HepG2 (cell line): ENCODE measurements around the gene ZNF175. TPM values are rescaled to one million over a fixed set of nuclear protein-coding genes. Genes with fewer than 3 reads are reported as not detected.

ENCODE experiments used
- ATAC-seq: fragments of 200-7000 bp; cut with Tn5 transposase; 3 replicates; pipeline ENCODE4 v1.9.1; 2020; ENCODE audit warnings: mild to moderate bottlenecking, moderate library complexity
- BruUV-seq: library from RNA; stranded (reverse); fragments of 400-500 nt; replicated peaks from 2 replicates; lab custom pipeline; 2021; lab: Mats Ljungman, UMichigan
- CTCF ChIA-PET: fragments of 300-600 bp; formaldehyde crosslinking; extraction: SDS; loops from one replicate; lab custom pipeline; 2021; ENCODE audit warnings: low total read pairs, inconsistent platforms, low intra/inter-chr PET ratio; lab: Yijun Ruan, JAX
- POLR2A ChIA-PET: fragments of 350-600 bp; sonication (Branson Sonifier 250); formaldehyde crosslinking; loops from one replicate; lab custom pipeline; 2020; ENCODE audit warnings: antibody characterized with exemption, inconsistent platforms; lab: Yijun Ruan, JAX
- DNase-seq: peaks from one replicate; pipeline ENCODE4 v3.0.0-alpha.2; 2015; ENCODE audit warnings: low spot score
- FAIRE-seq: peaks from 3 replicates; lab custom pipeline; 2011; peaks lifted over from hg19 to GRCh38; lab: Jason Lieb, UNC
- H2AFZ ChIP-seq: one replicate; pipeline ENCODE4 v1.6.1; 2011; ENCODE audit warnings: low read length, inconsistent platforms
- H3K27ac ChIP-seq: fragments of 300-600 bp; 3 replicates; pipeline ENCODE4 v1.8.0; 2011; ENCODE audit warnings: mixed run types, mild to moderate bottlenecking, mixed read lengths, low read length, inconsistent platforms; ENCODE audit not compliant: insufficient read depth; ENCODE audit errors: extremely low read length
- H3K27me3 ChIP-seq, 2 experiments: fragments of 200-600 bp in 1 of 2; 2 replicates in 1 of 2; 3 replicates in 1 of 2; pipeline versions ENCODE4 v1.6.0 to v1.8.0; 2011; ENCODE audit warnings: low read length in 2 of 2, mild to moderate bottlenecking in 2 of 2, moderate library complexity in 2 of 2, inconsistent platforms in 1 of 2; ENCODE audit not compliant: insufficient read depth in 2 of 2, control insufficient read depth in 1 of 2
- H3K36me3 ChIP-seq, 2 experiments: fragments of 200-600 bp in 1 of 2; replicated peaks in 1 of 2; 2 replicates in 1 of 2; 3 replicates in 1 of 2; pipeline versions ENCODE4 v1.5.1 to v1.8.0; 2011; ENCODE audit warnings: low read length in 2 of 2, inconsistent platforms in 1 of 2; ENCODE audit not compliant: insufficient read depth in 2 of 2, control insufficient read depth in 1 of 2
- H3K4me1 ChIP-seq: 2 replicates; pipeline ENCODE4 v1.5.1; 2012; ENCODE audit warnings: low read length, inconsistent platforms; ENCODE audit not compliant: insufficient read depth
- H3K4me2 ChIP-seq: 2 replicates; pipeline ENCODE4 v1.6.0; 2011; ENCODE audit warnings: low read depth, low read length, inconsistent platforms
- H3K4me3 ChIP-seq, 3 experiments: fragments of 200-600 bp in 1 of 3; sonication (generic), shearing (Covaris generic) in 1 of 3; replicated peaks in 1 of 3; 2 replicates each; pipeline ENCODE4 v1.5.1; 2011 to 2016; ENCODE audit warnings: low read length in 3 of 3, inconsistent platforms in 2 of 3, low read depth in 2 of 3, mild to moderate bottlenecking in 2 of 3, control low read depth in 1 of 3, mixed read lengths in 1 of 3; ENCODE audit not compliant: insufficient read depth in 1 of 3
- H3K79me2 ChIP-seq: one replicate; pipeline ENCODE4 v1.6.1; 2011; ENCODE audit warnings: low read length, inconsistent platforms; ENCODE audit not compliant: insufficient read depth
- H3K9ac ChIP-seq: 2 replicates; pipeline ENCODE4 v1.6.0; 2011; ENCODE audit warnings: mild to moderate bottlenecking, low read depth, low read length, inconsistent platforms; ENCODE audit not compliant: insufficient read depth
- H3K9me3 ChIP-seq: 2 replicates; pipeline ENCODE4 v1.5.1; 2012; ENCODE audit warnings: mild to moderate bottlenecking, low read length
- H4K20me1 ChIP-seq: 2 replicates; pipeline ENCODE4 v1.6.0; 2011; ENCODE audit warnings: inconsistent platforms, mild to moderate bottlenecking, low read length, moderate library complexity; ENCODE audit not compliant: insufficient read depth
- ETV6 ChIP-seq: sonication (generic); formaldehyde crosslinking; conservative IDR thresholded peaks from 2 replicates; pipeline ENCODE4 v1.4.0; 2020; ENCODE audit warnings: missing genetic modification reagents
- HMGA1 ChIP-seq: sonication (generic); formaldehyde crosslinking; conservative IDR thresholded peaks from 2 replicates; pipeline ENCODE4 v1.4.0; 2020; ENCODE audit warnings: missing genetic modification reagents
- KLF16 ChIP-seq, 2 experiments: sonication (generic) in 1 of 2; formaldehyde crosslinking in 1 of 2; IDR thresholded peaks; 2 replicates each; pipeline versions ENCODE4 v1.6.1 to v1.8.0; 2016 to 2023; ENCODE audit warnings: missing genetic modification reagents in 2 of 2, missing compliant biosample characterization in 1 of 2
- ONECUT2 ChIP-seq: sonication (generic); formaldehyde crosslinking; IDR thresholded peaks from 2 replicates; pipeline ENCODE4 v1.4.0; 2020; ENCODE audit warnings: missing genetic modification reagents
- REPIN1 ChIP-seq: sonication (generic); formaldehyde crosslinking; IDR thresholded peaks from 2 replicates; pipeline ENCODE4 v1.8.0; 2022; ENCODE audit warnings: missing genetic modification reagents, low read depth, mild to moderate bottlenecking, borderline replicate concordance
- STAT6 ChIP-seq: sonication (generic); formaldehyde crosslinking; IDR thresholded peaks from 2 replicates; pipeline ENCODE4 v1.4.0; 2020; ENCODE audit warnings: missing genetic modification reagents, mild to moderate bottlenecking, borderline replicate concordance
- THAP9 ChIP-seq: sonication (generic); formaldehyde crosslinking; IDR thresholded peaks from 2 replicates; pipeline ENCODE4; 2020; ENCODE audit warnings: missing genetic modification reagents, mild to moderate bottlenecking, borderline replicate concordance
- ZNF841 ChIP-seq: sonication (generic); formaldehyde crosslinking; IDR thresholded peaks from 2 replicates; pipeline ENCODE4 v1.8.1; 2023; ENCODE audit warnings: missing genetic modification reagents, borderline replicate concordance
- WGBS: methylation state at CpG from one replicate; pipeline ENCODE4 v1.1.6; 2017; ENCODE audit warnings: low lambda C conversion rate; 5-methylcytosine and 5-hydroxymethylcytosine counted together
- in situ Hi-C: cut with HindIII; loops from 2 replicates; pipeline ENCODE4 v1.10.0; 2017; ENCODE audit warnings: low pct_unique_long_range_greater_than_20kb; ENCODE audit not compliant: extremely low pct_ligation_motif_present
- intact Hi-C: fragments of 100-400 bp; cut with micrococcal nuclease; formaldehyde crosslinking; loops from one replicate; pipeline ENCODE4 v1.10.0; 2022; ENCODE audit not compliant: unreplicated experiment
- polyA plus RNA-seq, 8 experiments: library from polyadenylated mRNA; depleted of rRNA in 3 of 8; stranded (reverse) in 7 of 8; unstranded in 1 of 8; fragments of >200 nt; fragmentation: Illumina TruSeq in 4 of 8; extraction: Trizol in 4 of 8; gene quantifications; 2 replicates each; pipeline versions ENCODE4 v1.2.1 to v1.2.3, GENCODE V29; 2011 to 2016; ENCODE audit warnings: low read depth in 4 of 8, missing spikeins in 1 of 8, mixed read lengths in 1 of 8; ENCODE audit not compliant: insufficient read depth in 1 of 8
- total RNA-seq, 5 experiments: library from RNA; depleted of rRNA; stranded (reverse); fragments of >200 nt; fragmentation: Illumina TruSeq; extraction: Trizol; gene quantifications; 2 replicates each; pipeline ENCODE4 v1.2.3, GENCODE V29; 2016; ENCODE audit warnings: low read depth in 1 of 5

ZNF175 gene
- total and polyA plus RNA-seq, 2 of the 13 experiments (the other 11 are each of a cell fraction or from before 2014, with no cell fraction given) = 1.2 to 1.5 TPM

GRCh38 chr19:51539821-51540366, 31.2 kb upstream of the ZNF175 start:
- FAIRE-seq (no peak), ATAC-seq (no peak), DNase-seq (no peak)
- H3K9me3 ChIP-seq = no peaks in the 10 kb centered on the region
- no peaks in the 10 kb centered on the region for H3K4me1 ChIP-seq
- BruUV-seq = no TSS peak
- CTCF ChIA-PET = no interaction called here
- WGBS = 14% methylated on average over 4 of the region's 4 CpGs
- no peak overlapping the region for H3K9ac ChIP-seq
- H3K79me2 ChIP-seq = no peaks in the 10 kb centered on the region
- H3K4me2 ChIP-seq = no peak overlapping the region
- POLR2A ChIA-PET = no interaction called here
- no peak overlapping the region for H3K4me3 ChIP-seq
- no peaks in the 10 kb centered on the region; a peak in 2 of 5 replicates for H3K27me3 ChIP-seq
- no peaks in the 10 kb centered on the region for H3K36me3 ChIP-seq
- no peak overlapping the region for H2AFZ ChIP-seq
- intact Hi-C loops (no loop called here), in situ Hi-C loops (no loop called here)
- no peaks in the 10 kb centered on the region for H4K20me1 ChIP-seq
- no peak for TF ChIP-seq REPIN1
- TF ChIP-seq, all 625 proteins: peak for 0
- H3K27ac ChIP-seq = no peak overlapping the region

- no peaks in the 10 kb centered on the region for H3K79me2 ChIP-seq
- WGBS = 2% methylated on average over 10 of the region's 10 CpGs
- TF ChIP-seq ETV6 (CRISPR knock-in tag) = no peak
- no peak for TF ChIP-seq ONECUT2
- no peak for TF ChIP-seq ZNF841 (CRISPR knock-in tag)
- no peak for TF ChIP-seq HMGA1 (CRISPR knock-in tag)
- TF ChIP-seq STAT6 (CRISPR knock-in tag) = no peak
- no peak for TF ChIP-seq KLF16 (CRISPR knock-in tag; IDR thresholded peaks at IDR 0.05)
- no peak for TF ChIP-seq THAP9 (CRISPR knock-in tag)
- no peak overlapping the region for H3K4me3 ChIP-seq
- intact Hi-C loops = no loop called here
- H3K9ac ChIP-seq = no peak overlapping the region
- POLR2A ChIA-PET = no interaction called here
- DNase-seq (no peak), ATAC-seq (no peak), FAIRE-seq (no peak)
- in situ Hi-C loops = no loop called here
- no peaks in the 10 kb centered on the region for H3K4me1 ChIP-seq
- no TSS peak for BruUV-seq
- H2AFZ ChIP-seq = no peak overlapping the region
- H3K36me3 ChIP-seq = no peaks in the 10 kb centered on the region
- no peaks in the 10 kb centered on the region; a peak in 2 of 5 replicates for H3K27me3 ChIP-seq
- H3K27ac ChIP-seq = no peak overlapping the region
- H3K9me3 ChIP-seq = no peaks in the 10 kb centered on the region
- H4K20me1 ChIP-seq = no peaks in the 10 kb centered on the region
- no peak overlapping the region for H3K4me2 ChIP-seq
- CTCF ChIA-PET = no interaction called here
Observed at GRCh38 chr19:51541458-51542357, 29.4 kb upstream of the ZNF175 start.
